A673 (cell line): ENCODE measurements around the gene GPR31. TPM values are rescaled to one million over a fixed set of nuclear protein-coding genes. Genes with fewer than 3 reads are reported as not detected.

Experiments
- BruUV-seq: library from RNA; stranded (reverse); fragments of 400-500 nt; replicated peaks from 2 replicates; lab custom pipeline; 2021; lab: Mats Ljungman, UMichigan
- CTCF ChIA-PET: fragments of 300-600 bp; sonication (Branson Sonifier 250); formaldehyde crosslinking; loops from one replicate; lab custom pipeline; 2022; ENCODE audit warnings: antibody characterized with exemption; lab: Charles Lee
- POLR2A ChIA-PET: fragments of 300-600 bp; sonication (Branson Sonifier 250); formaldehyde crosslinking; loops from one replicate; lab custom pipeline; 2022; ENCODE audit warnings: antibody characterized with exemption; ENCODE audit not compliant: low non-redundant PET; lab: Charles Lee
- DNase-seq: peaks from one replicate; pipeline ENCODE4 v3.0.0-alpha.2; 2015; ENCODE audit warnings: low spot score
- H3K27ac ChIP-seq: fragments of 200-600 bp; sonication (generic); 2 replicates; pipeline ENCODE4 v1.5.1; 2016; ENCODE audit warnings: mixed run types, low read depth, mild to moderate bottlenecking, mixed read lengths, antibody characterized with exemption, low read length; ENCODE audit not compliant: poor library complexity, severe bottlenecking
- H3K27me3 ChIP-seq: fragments of 200-600 bp; sonication (generic); replicated peaks from 2 replicates; pipeline ENCODE4 v1.6.1; 2017; ENCODE audit warnings: mixed run types, low read depth, mild to moderate bottlenecking, mixed read lengths, antibody characterized with exemption, low read length; ENCODE audit not compliant: insufficient read depth, poor library complexity
- H3K36me3 ChIP-seq: fragments of 200-600 bp; sonication (generic); 2 replicates; pipeline ENCODE4 v1.6.1; 2016; ENCODE audit warnings: mixed run types, mild to moderate bottlenecking, mixed read lengths, antibody characterized with exemption, low read length; ENCODE audit not compliant: insufficient read depth, poor library complexity, severe bottlenecking
- H3K4me1 ChIP-seq: fragments of 200-600 bp; sonication (generic); 2 replicates; pipeline ENCODE4 v1.6.1; 2017; ENCODE audit warnings: mixed run types, mild to moderate bottlenecking, mixed read lengths, antibody characterized with exemption, low read length; ENCODE audit not compliant: insufficient read depth, poor library complexity, severe bottlenecking
- H3K4me3 ChIP-seq: fragments of 200-600 bp; sonication (generic); 2 replicates; pipeline ENCODE4 v1.5.1; 2016; ENCODE audit warnings: low read depth, mixed run types, mild to moderate bottlenecking, mixed read lengths, low read length; ENCODE audit not compliant: poor library complexity, severe bottlenecking
- H3K9me3 ChIP-seq: fragments of 200-600 bp; sonication (generic); 2 replicates; pipeline ENCODE4 v1.6.1; 2016; ENCODE audit warnings: mixed run types, low read depth, mild to moderate bottlenecking, mixed read lengths, antibody characterized with exemption, low read length; ENCODE audit not compliant: poor library complexity, severe bottlenecking
- CTCF ChIP-seq: fragments of 300-800, 200-600 bp; sonication (generic); conservative IDR thresholded peaks from 2 replicates; pipeline ENCODE4 v1.5.1; 2017; ENCODE audit warnings: low read depth, mild to moderate bottlenecking, antibody characterized with exemption, low read length, moderate library complexity, mixed read lengths
- EZH2 ChIP-seq: fragments of 200-600 bp; sonication (generic); IDR thresholded peaks from 2 replicates; pipeline ENCODE4 v1.6.1; 2017; ENCODE audit warnings: borderline replicate concordance, low read depth, mild to moderate bottlenecking, mixed read lengths, antibody characterized with exemption, low read length; ENCODE audit not compliant: poor library complexity, severe bottlenecking
- intact Hi-C: fragments of 100-400 bp; cut with micrococcal nuclease; formaldehyde crosslinking; loops from one replicate; pipeline ENCODE4 v1.10.0; 2022; ENCODE audit not compliant: unreplicated experiment
- total RNA-seq: library from RNA; stranded (reverse); gene quantifications from 2 replicates; pipeline ENCODE4 v1.2.3, GENCODE V29; 2021

The GPR31 gene
- total RNA-seq, 1 experiment from 2014 or later: not detected

GRCh38 chr6:167122827-167123657 lies 34.7 kb downstream of the GPR31 start, which contains the start of gene CCR6:
TSS of gene CCR6 (plus strand) at chr6:167123096. CDS start at chr6:167136135, 13,039 bp downstream.
- no peak for TF ChIP-seq CTCF
- no peak for TF ChIP-seq EZH2
- intact Hi-C loops: no loop called here
- no peaks in the 10 kb centered on the region for H3K36me3 ChIP-seq
- H3K4me1 ChIP-seq: no peaks in the 10 kb centered on the region
- POLR2A ChIA-PET: no interaction called here
- no TSS peak for BruUV-seq
- CTCF ChIA-PET: no interaction called here
- H3K4me3 ChIP-seq: no peak within 1 kb of the TSS
- DNase-seq: no peak
- no peaks in the 10 kb centered on the region for H3K9me3 ChIP-seq
- H3K27me3 ChIP-seq: no peaks in the 10 kb centered on the region
- no peak within 1 kb of the TSS for H3K27ac ChIP-seq

GRCh38 chr6:167122041-167122826 lies 35.5 kb downstream of the GPR31 start:
- no peak for DNase-seq
- intact Hi-C loops: no loop called here
- no peaks in the 10 kb centered on the region for H3K9me3 ChIP-seq
- POLR2A ChIA-PET: no interaction called here
- no peak overlapping the region for H3K4me3 ChIP-seq
- TF ChIP-seq EZH2: no peak
- no peak for TF ChIP-seq CTCF
- H3K27me3 ChIP-seq: no peaks in the 10 kb centered on the region
- H3K4me1 ChIP-seq: no peaks in the 10 kb centered on the region
- no TSS peak for BruUV-seq
- no peak overlapping the region for H3K27ac ChIP-seq
- CTCF ChIA-PET: no interaction called here
- H3K36me3 ChIP-seq: no peaks in the 10 kb centered on the region

- TF ChIP-seq EZH2 (no peak), CTCF (no peak)
- CTCF ChIA-PET: no interaction called here
- Histone ChIP-seq H3K27ac (no peak overlapping the region), H3K4me3 (no peak overlapping the region), H3K4me1 (no peaks in the 10 kb centered on the region), H3K36me3 (no peaks in the 10 kb centered on the region), H3K9me3 (no peaks in the 10 kb centered on the region), H3K27me3 (no peaks in the 10 kb centered on the region)
- intact Hi-C loops: no loop called here
- BruUV-seq: no TSS peak
- POLR2A ChIA-PET: no interaction called here
- no peak for DNase-seq
These were observed 36.4 kb downstream of the GPR31 start for GRCh38 chr6:167121335-167121841.
